Naive thymus-derived CD4-positive, alpha-beta T cell (primary cell): ENCODE measurements around the gene STRC. TPM values are rescaled to one million over a fixed set of nuclear protein-coding genes. Genes with fewer than 3 reads are reported as not detected.
A peak's percentile ranks its signal among the peaks of the same experiment; 100 is the strongest.
"Not testable (repeated sequence)": the region's sequence is repeated elsewhere in the genome, so short reads cannot be mapped to it uniquely, and the experiment has no call there.

Experiments used
- ATAC-seq: fragments of 150-1000 bp; cut with Tn5 transposase; 2 replicates; pipeline ENCODE4 v1.10.0; 2021; ENCODE audit warnings: mild to moderate bottlenecking, moderate library complexity
- CTCF ChIA-PET: fragments of 350-600 bp; sonication (Branson Sonifier 250); formaldehyde crosslinking; loops from one replicate; lab custom pipeline; 2021; ENCODE audit warnings: antibody characterized with exemption; lab: Charles Lee
- POLR2A ChIA-PET: fragments of 350-600 bp; sonication (Branson Sonifier 250); formaldehyde crosslinking; loops from one replicate; lab custom pipeline; 2021; ENCODE audit warnings: antibody characterized with exemption, inconsistent platforms; lab: Charles Lee
- DNase-seq, 9 donors: peaks; one replicate each; pipeline versions ENCODE4 v3.0.0 to v3.0.0-alpha.2; 2020 to 2022; ENCODE audit warnings: mixed read lengths in 1 of 9
- H3K27ac ChIP-seq: one replicate; pipeline ENCODE4 v1.7.0; 2013; ENCODE audit warnings: mild to moderate bottlenecking, low read depth, low read length, moderate library complexity
- H3K27me3 ChIP-seq, 2 donors: one replicate each; pipeline ENCODE4 v1.7.0; 2013; ENCODE audit warnings: low read length in 2 of 2, mild to moderate bottlenecking in 2 of 2, moderate library complexity in 2 of 2; ENCODE audit not compliant: control insufficient read depth in 2 of 2, insufficient read depth in 2 of 2
- H3K36me3 ChIP-seq, 3 experiments: 1 replicate in 2 of 3; 2 replicates in 1 of 3; pipeline ENCODE4 v1.7.0; 2013; ENCODE audit warnings: low read length in 3 of 3, mild to moderate bottlenecking in 3 of 3, moderate library complexity in 1 of 3; ENCODE audit not compliant: insufficient read depth in 3 of 3, control insufficient read depth in 2 of 3
- H3K4me1 ChIP-seq, 2 donors: one replicate each; pipeline ENCODE4 v1.7.0; 2013; ENCODE audit warnings: low read length in 2 of 2, mild to moderate bottlenecking in 2 of 2, moderate library complexity in 1 of 2; ENCODE audit not compliant: control insufficient read depth in 2 of 2, insufficient read depth in 2 of 2
- H3K4me3 ChIP-seq: 2 replicates; pipeline ENCODE4 v1.7.0; 2013; ENCODE audit warnings: mild to moderate bottlenecking, low read length
- H3K9me3 ChIP-seq, 3 experiments: 1 replicate in 2 of 3; 2 replicates in 1 of 3; pipeline ENCODE4 v1.7.0; 2013; ENCODE audit warnings: low read length in 3 of 3; ENCODE audit not compliant: control insufficient read depth in 2 of 3
- H3K27ac Mint-ChIP-seq, 9 donors: one replicate each; pipeline ENCODE4 v1.8.0; 2020 to 2022; ENCODE audit warnings: mixed read lengths in 9 of 9, mild to moderate bottlenecking in 8 of 9, moderate library complexity in 5 of 9, inconsistent platforms in 2 of 9
- H3K27me3 Mint-ChIP-seq, 5 donors: one replicate each; pipeline ENCODE4 v1.8.0; 2021 to 2022; ENCODE audit warnings: mixed read lengths in 5 of 5, mild to moderate bottlenecking in 1 of 5
- H3K36me3 Mint-ChIP-seq, 5 donors: one replicate each; pipeline ENCODE4 v1.8.0; 2020 to 2022; ENCODE audit warnings: mixed read lengths in 5 of 5, mild to moderate bottlenecking in 3 of 5, inconsistent platforms in 1 of 5
- H3K4me1 Mint-ChIP-seq, 7 donors: one replicate each; pipeline ENCODE4 v1.8.0; 2020 to 2022; ENCODE audit warnings: mixed read lengths in 7 of 7, mild to moderate bottlenecking in 3 of 7, inconsistent platforms in 1 of 7
- H3K4me3 Mint-ChIP-seq, 10 donors: one replicate each; pipeline ENCODE4 v1.8.0; 2020 to 2022; ENCODE audit warnings: mild to moderate bottlenecking in 10 of 10, mixed read lengths in 10 of 10, moderate library complexity in 6 of 10, inconsistent platforms in 2 of 10
- H3K9me3 Mint-ChIP-seq, 11 donors: one replicate each; pipeline ENCODE4 v1.8.0; 2020 to 2022; ENCODE audit warnings: mixed read lengths in 11 of 11, mild to moderate bottlenecking in 4 of 11, inconsistent platforms in 1 of 11, moderate library complexity in 1 of 11
- intact Hi-C, 2 donors: fragments of 100-400 bp; cut with micrococcal nuclease; formaldehyde crosslinking; loops; one replicate each; pipeline ENCODE4 v1.15.1; 2023
- polyA plus RNA-seq, 2 donors: library from polyadenylated mRNA; unstranded; fragments of 300-500 nt; fragmentation: Illumina TruSeq; gene quantifications; one replicate each; pipeline ENCODE4 v1.2.3, GENCODE V29; 2021
- total RNA-seq, 6 experiments: library from RNA in 5 of 6; stranded (reverse) in 5 of 6; gene quantifications; 1 replicate in 5 of 6; 2 replicates in 1 of 6; pipeline ENCODE4 v1.2.3 and lab custom pipeline; 2021 to 2026

Gene STRC
- total and polyA plus RNA-seq, 7 experiments from 2014 or later = 0.56 to 3.9 (median 2.0) TPM; not detected in 2

DNA sequence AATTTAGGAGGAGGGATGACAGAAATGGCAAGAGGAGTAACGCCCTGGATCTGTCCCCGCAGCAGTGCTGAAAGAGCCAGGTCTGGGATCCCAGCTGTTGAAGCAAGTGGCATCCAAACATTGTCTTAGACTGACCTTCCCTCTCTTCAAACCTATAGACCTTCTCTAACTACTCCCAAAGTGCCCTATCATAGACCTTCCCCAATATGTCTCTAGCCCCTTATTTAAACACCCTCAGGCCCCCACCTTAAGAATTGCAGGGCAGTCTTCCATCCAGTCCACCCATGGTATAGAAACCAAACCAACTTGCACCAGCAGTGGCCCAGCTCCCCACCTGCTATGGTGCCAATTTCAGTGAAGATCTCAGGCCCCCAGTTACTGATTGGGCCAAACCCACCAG, 18.4 kb downstream of the STRC start:
- H3K27ac Mint-ChIP-seq, H3K9me3 Mint-ChIP-seq, H3K36me3 Mint-ChIP-seq, intact Hi-C loops, H3K27ac ChIP-seq, DNase-seq, POLR2A ChIA-PET, H3K4me1 ChIP-seq, H3K4me1 Mint-ChIP-seq, ATAC-seq, H3K4me3 ChIP-seq, CTCF ChIA-PET, H3K27me3 ChIP-seq, H3K36me3 ChIP-seq, H3K4me3 Mint-ChIP-seq, H3K9me3 ChIP-seq: not testable (repeated sequence)
- peaks cover 30 to 40% (median 36%) of the 10 kb centered on the region in 5 donors for H3K27me3 Mint-ChIP-seq

DNA sequence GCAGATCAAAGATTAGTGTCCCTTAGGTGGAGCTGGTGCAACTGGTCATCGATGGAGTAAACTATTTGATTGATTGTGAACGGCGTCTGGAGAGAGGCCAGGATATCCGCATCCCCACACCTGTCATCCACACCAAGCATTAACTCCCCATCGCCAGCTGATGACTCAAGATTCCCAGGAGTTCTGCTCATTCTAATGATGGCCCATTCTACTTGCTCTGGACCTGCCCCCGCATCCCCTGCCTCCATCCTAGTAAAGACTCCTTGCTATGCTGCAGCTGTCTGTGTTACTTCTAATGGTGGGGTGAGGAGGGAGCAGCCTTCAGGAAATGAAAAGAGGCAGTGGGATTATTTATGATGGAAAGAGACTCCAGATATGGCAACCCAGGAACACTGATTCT, 19.5 kb downstream of the STRC start:
- H3K4me1 ChIP-seq, intact Hi-C loops, POLR2A ChIA-PET, H3K27ac ChIP-seq, H3K36me3 Mint-ChIP-seq, H3K36me3 ChIP-seq, ATAC-seq, H3K9me3 Mint-ChIP-seq, DNase-seq, H3K4me1 Mint-ChIP-seq, H3K9me3 ChIP-seq, CTCF ChIA-PET, H3K4me3 ChIP-seq, H3K27ac Mint-ChIP-seq, H3K4me3 Mint-ChIP-seq, H3K27me3 ChIP-seq: not testable (repeated sequence)
- H3K27me3 Mint-ChIP-seq = peaks cover 27 to 37% (median 31%) of the 10 kb centered on the region in 5 donors

- peak; percentile 22 for ATAC-seq
- H3K27me3 ChIP-seq, H3K9me3 Mint-ChIP-seq, H3K4me1 Mint-ChIP-seq, DNase-seq, H3K36me3 Mint-ChIP-seq, H3K27ac Mint-ChIP-seq, H3K36me3 ChIP-seq, H3K4me3 Mint-ChIP-seq, H3K4me1 ChIP-seq, CTCF ChIA-PET, H3K9me3 ChIP-seq, POLR2A ChIA-PET, H3K4me3 ChIP-seq, intact Hi-C loops, H3K27ac ChIP-seq: not testable (repeated sequence)
- H3K27me3 Mint-ChIP-seq = peaks cover 13 to 15% (median 14%) of the 10 kb centered on the region in 5 donors
These were observed 25.0 kb downstream of the STRC start, which contains the start of gene CKMT1B for GRCh38 chr15:43593328-43594190. Gene CKMT1B, plus strand, starts transcription at chr15:43594027. Its CDS starts 192 bp downstream, at chr15:43594219.

DNA sequence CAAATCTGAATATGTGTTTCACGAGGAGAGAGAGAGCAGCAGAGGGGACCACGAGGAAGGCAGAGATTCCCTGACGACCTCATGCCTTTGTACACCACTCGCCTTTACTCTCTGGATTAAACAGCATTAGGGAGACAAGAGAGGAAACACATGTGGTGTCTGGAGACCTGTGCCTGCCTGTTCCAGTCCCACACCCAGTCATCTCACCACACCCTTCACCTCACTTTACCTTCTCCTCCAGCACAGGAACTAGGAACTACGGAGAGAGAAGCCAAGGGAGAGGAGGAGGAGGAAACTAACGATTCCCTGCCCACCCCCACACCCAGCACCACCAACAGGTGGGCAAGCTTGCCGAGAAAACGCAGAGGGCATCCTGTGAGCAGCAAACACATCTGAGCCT, 25.8 kb downstream of the STRC start:
- H3K36me3 Mint-ChIP-seq, DNase-seq, H3K4me1 Mint-ChIP-seq, POLR2A ChIA-PET, H3K27ac ChIP-seq, intact Hi-C loops, ATAC-seq, H3K9me3 Mint-ChIP-seq, H3K27ac Mint-ChIP-seq, H3K4me1 ChIP-seq, H3K4me3 Mint-ChIP-seq, H3K36me3 ChIP-seq, H3K27me3 ChIP-seq, CTCF ChIA-PET, H3K9me3 ChIP-seq, H3K4me3 ChIP-seq: not testable (repeated sequence)
- peaks cover 11 to 14% (median 12%) of the 10 kb centered on the region in 5 donors for H3K27me3 Mint-ChIP-seq

GRCh38 chr15:43589778-43590466, 28.7 kb downstream of the STRC start, which contains the start of gene PPIP5K1:
Gene PPIP5K1, minus strand, starts transcription at chr15:43590208. Its CDS starts 5,704 bp downstream, at chr15:43584504.
- H3K9me3 Mint-ChIP-seq, H3K9me3 ChIP-seq, H3K27ac Mint-ChIP-seq, H3K27ac ChIP-seq, DNase-seq, intact Hi-C loops, H3K36me3 ChIP-seq, H3K36me3 Mint-ChIP-seq, H3K4me3 Mint-ChIP-seq, H3K27me3 Mint-ChIP-seq, CTCF ChIA-PET, H3K27me3 ChIP-seq, H3K4me3 ChIP-seq, POLR2A ChIA-PET, H3K4me1 ChIP-seq, H3K4me1 Mint-ChIP-seq: not testable (repeated sequence)
- ATAC-seq = peak; percentile 99

DNA sequence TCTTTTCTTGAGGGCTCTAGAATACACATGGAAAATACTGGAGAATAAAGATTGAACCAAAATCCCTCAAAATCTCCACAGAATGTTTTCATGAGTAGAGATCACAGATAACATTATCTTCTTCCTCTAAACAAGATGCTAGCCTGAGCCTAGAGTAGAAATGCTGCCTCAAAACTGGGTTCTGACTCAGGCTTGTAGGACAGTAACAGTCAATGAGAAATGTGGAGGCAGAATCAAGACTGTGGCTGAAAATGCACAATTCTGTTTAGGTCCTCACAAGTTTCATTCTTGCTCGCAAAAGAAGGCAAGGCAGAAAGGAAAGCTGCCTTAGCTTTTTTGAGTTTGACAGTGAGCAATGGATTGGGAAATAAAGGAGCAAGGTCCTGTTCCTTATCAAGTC, 44.0 kb downstream of the STRC start:
- POLR2A ChIA-PET, H3K9me3 ChIP-seq, H3K4me3 Mint-ChIP-seq, H3K27me3 Mint-ChIP-seq, H3K27me3 ChIP-seq, intact Hi-C loops, H3K27ac Mint-ChIP-seq, H3K4me1 Mint-ChIP-seq, H3K9me3 Mint-ChIP-seq, ATAC-seq, DNase-seq, H3K36me3 Mint-ChIP-seq, H3K4me1 ChIP-seq, H3K27ac ChIP-seq, CTCF ChIA-PET, H3K4me3 ChIP-seq, H3K36me3 ChIP-seq: not testable (repeated sequence)
